PFSK-1 (cell line): ENCODE results near the gene SOX5.

Experiments
- POLR2AphosphoS5 ChIP-seq: IDR thresholded peaks from 2 replicates; pipeline ENCODE4 v1.6.1; 2012; ENCODE audit warnings: low read depth, mild to moderate bottlenecking, control low read depth, low read length, moderate library complexity
- SIN3A ChIP-seq: IDR thresholded peaks from 2 replicates; pipeline ENCODE4 v1.6.1; 2012; ENCODE audit warnings: mild to moderate bottlenecking, low read length, moderate library complexity, borderline replicate concordance; ENCODE audit not compliant: insufficient read depth

- no peak for TF ChIP-seq SIN3A
- TF ChIP-seq POLR2AphosphoS5 = no peak
These were observed 132.1 kb downstream of the SOX5 start for GRCh38 chr12:23817345-23817744.
